ENCODE measurements around the gene TSC2.

- TF ChIP-seq POLR2AphosphoS5 (IDR thresholded peaks at IDR 0.05), result no peak
- no peak for TF ChIP-seq POLR2A (IDR thresholded peaks at IDR 0.05)
- no peak for TF ChIP-seq CTCF (IDR thresholded peaks at IDR 0.05)
Observed at GRCh38 chr16:2079311-2079800, 31.6 kb downstream of the TSC2 start.
